SKM-1 (cell line): Measurements from ENCODE around the gene MCF2L2.
A peak's percentile ranks its signal among the peaks of the same experiment; 100 is the strongest.
"Not testable (repeated sequence)": the region's sequence is repeated elsewhere in the genome, so short reads cannot be mapped to it uniquely, and the experiment has no call there.

ENCODE experiments used
- DNase-seq: peaks from one replicate; lab custom pipeline; 2025; ENCODE audit not compliant: unreplicated experiment; lab: John Stamatoyannopoulos, UW

The MCF2L2 gene

GRCh38 chr3:183443395-183444385 lies 15.3 kb upstream of the MCF2L2 start:
- no peak for DNase-seq

DNA sequence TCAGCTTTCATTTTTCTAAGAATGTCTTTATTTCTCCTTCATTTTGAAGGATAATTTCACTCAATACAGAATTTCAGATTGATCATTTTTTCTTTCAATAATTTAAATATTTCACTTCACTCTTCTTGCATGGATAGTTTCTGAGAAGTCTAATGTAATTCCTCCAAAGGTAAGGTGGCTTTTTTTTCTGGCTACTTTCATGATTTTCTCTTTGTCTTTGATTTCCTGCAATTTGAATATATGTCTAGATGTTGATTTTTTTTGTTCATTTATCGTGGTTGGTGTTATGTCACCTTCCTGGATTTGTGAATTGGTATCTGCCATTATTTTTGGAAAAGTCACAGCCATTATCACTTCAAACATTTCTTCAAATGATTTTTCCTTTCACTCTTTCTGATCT lies 14.6 kb upstream of the MCF2L2 start:
- DNase-seq = no peak

- peak; percentile 23 for DNase-seq
Observed at GRCh38 chr3:183440521-183440920, 12.1 kb upstream of the MCF2L2 start.

DNA sequence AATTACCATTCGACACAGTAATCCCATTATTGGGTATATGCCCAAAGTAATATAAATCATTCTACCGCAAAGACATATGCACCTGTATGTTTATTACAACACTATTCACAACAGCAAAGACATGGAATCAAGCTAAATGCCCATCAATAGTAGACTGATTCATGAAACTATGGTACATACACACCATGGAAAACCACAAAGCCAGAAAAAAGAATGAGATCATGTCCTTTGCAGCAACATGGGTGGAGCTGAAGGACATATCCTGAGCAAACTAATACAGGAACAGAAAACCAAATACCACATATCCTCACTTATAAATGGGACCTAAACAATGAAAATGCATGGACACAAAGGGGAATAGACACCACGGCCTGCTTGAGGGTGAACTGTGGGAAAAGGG lies 11.1 kb upstream of the MCF2L2 start:
- DNase-seq = no peak

- no peak for DNase-seq
Observed at GRCh38 chr3:183438735-183439134, 10.3 kb upstream of the MCF2L2 start.

DNA sequence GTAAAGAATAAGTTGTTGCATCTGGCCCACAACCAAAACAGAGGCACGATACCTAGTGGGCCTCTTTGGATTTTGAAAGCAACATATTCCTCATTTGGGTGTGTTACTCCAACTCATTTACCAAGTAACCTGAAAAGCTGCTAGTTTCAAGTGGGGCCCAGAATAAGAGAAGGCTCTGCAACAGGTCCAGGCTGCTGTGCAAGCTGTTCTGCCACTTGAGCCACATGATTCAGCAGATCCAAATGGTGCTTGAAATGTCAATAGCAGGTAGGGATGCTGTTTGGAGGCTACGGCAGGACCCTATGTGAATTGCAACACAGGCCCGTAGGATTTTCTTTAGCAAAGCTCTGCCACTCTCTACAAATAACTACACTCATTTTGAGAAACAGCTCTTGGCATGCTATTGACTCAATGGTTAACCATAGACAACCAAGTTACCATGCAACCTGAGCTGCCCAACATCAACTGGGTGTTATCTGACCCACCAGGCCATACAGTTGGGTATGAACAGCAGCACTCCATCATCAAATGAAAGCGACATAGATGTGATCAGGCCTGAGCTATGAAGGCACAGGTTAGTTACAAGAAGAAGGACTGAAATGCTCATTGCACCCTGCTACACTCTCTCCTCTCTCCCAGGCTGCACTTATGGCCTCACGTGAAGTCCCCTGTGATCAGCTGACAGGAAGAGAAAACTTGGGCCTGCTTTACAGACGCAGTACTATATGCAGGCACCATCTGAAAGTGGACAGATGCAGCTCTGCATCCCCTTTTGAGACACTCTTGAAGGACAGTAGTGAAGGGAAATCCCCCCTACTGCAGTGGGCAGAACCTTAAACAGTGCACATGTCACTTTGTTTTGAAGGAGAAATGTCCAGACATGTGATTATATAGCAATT lies 9.5 kb upstream of the MCF2L2 start:
- DNase-seq = no peak

DNA sequence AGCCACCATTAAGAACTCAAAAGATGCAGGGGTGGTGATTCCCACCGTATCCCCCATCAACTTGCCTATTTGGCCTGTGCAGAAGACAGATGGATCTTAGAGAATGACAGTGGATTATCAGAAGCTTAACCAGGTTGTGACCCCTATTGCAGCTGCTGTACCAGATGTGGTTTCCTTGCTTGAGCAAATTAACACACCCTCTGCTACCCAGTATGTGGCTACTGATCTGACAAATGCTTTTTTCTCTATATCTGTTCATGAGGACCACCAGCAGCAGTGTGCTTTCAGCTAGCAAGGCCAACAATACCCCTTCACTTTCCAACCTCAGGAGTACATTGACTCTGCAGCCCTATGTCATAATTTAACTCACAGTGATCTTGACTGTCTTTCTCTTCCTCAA lies 8.6 kb upstream of the MCF2L2 start:
- DNase-seq = no peak

DNA sequence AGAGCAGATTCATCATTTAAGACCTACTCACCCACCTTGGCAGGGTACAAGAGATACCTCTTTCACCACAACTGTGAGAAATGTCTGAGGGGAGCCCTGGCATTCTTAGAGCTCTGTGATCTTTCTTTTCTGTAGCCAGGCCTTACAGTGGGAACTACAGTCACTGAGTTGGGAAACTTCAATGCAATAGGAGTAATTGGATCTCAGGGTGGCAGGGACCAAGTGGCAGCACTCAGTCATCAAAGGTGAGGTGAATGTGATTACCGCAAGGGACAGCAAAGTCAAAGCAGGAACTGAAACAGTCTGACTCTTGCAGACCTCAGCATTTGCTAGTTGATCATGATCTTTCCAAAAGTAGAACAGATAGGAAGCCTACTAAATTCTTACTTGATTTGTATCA lies 7.2 kb upstream of the MCF2L2 start:
- no peak for DNase-seq

- no peak for DNase-seq
Observed at GRCh38 chr3:183434992-183435391, 6.6 kb upstream of the MCF2L2 start.

GRCh38 chr3:183434503-183434902 lies 6.1 kb upstream of the MCF2L2 start:
- DNase-seq = no peak

DNA sequence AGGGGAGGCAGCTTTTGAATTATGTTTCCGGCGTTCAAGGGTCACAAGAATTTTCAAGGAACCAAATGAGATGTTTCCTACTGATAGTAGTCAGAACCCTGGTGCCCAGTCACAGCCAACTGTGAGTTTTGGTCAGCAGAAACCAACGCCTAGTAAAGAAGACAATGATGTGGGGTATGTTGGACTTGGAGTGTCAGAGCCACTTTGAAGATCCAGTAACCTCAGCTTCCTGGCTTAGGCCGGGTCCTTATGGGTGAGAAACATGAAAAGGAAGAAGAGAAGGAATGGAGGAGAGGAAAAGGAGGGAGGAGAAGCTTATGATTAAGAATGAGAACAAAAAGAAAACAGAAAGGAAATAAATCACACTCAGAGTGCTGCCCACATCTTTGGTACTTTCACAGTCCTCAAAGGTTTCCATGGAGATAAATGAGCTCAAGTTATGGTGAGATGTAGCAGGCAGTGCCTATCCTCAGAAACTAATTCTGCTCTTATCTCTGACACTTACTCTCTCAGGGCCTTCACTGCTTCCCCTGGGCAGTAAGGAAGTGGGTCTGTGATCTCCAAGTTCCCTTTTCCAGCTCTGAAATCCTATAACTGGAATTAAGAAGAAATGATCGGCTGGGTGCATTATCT lies 2.0 kb upstream of the MCF2L2 start:
- DNase-seq = no peak

GRCh38 chr3:183427876-183428446 lies 458 bp downstream of the MCF2L2 start:
- no peak for DNase-seq

- DNase-seq = no peak
Observed at GRCh38 chr3:183427196-183427875, 1.1 kb downstream of the MCF2L2 start.

DNA sequence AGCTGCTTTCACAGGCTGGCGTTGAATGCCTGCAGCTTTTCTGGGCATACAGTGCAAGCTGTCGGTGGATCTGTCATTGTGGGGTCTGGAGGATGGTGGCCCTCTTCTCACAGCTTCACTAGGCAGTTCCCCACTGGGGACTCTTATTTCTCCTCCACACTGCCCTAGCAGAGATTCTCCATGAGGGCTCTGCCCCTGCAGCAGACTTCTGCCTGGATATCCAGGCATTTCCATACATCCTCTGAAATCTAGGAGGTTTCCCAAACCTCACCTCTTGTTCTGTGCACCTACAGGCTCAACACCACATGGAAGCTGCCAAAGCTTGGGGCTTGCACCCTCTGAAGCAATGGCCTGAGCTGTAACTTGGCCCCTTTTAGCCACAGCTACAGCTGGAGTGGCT lies 9.6 kb downstream of the MCF2L2 start:
- not testable (repeated sequence) for DNase-seq

- no peak for DNase-seq
Observed at GRCh38 chr3:183411216-183411922, 17.1 kb downstream of the MCF2L2 start.

DNA sequence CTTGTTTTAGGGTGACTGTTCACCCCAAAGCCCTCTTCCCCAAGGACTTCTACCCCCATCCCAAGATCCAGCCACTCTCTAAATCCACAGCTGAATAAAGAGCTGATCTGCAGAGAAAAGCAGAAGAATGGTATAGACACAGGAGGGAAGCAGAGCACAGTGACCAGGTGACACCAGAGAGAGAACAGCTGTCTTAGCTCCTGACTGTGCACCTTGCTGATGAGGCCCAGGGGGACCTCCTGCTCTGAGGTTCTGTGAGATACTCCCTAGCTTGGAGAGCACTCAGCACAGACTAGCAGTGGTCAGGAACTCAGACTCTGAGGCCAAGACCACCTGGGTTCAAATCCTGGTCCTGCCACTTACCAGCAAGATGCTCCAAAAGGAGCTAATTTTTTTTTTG lies 17.7 kb downstream of the MCF2L2 start:
- DNase-seq = no peak

- DNase-seq = no peak
Observed at GRCh38 chr3:183410280-183410679, 18.1 kb downstream of the MCF2L2 start.

GRCh38 chr3:183409219-183409618 lies 19.2 kb downstream of the MCF2L2 start:
- DNase-seq = no peak

GRCh38 chr3:183401678-183402077 lies 26.7 kb downstream of the MCF2L2 start:
- DNase-seq = no peak

DNA sequence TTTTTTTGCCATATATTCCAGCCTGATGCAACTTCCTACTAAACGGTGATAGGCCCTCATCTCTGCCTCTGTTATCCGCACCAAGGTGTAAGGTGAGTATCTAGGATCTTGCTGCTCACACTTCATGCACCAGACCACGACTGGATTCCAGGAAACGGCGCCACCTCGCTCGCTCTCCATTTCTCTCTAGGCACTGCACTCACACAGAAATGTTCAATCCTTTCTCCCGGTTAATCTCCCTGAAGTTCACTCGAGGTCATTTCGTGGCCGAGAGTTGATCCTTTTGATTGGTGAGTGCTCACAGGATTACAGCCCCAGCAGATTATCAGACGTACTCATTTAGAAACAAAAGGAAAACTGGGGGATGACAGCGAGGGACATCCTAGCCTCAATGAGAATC lies 28.1 kb downstream of the MCF2L2 start:
- DNase-seq = no peak
